ENCODE measurements around the gene TBX21.

- TF ChIP-seq REST (IDR thresholded peaks at IDR 0.05; ENCODE audit: insufficient read depth in 1 of 2, low read depth in 2 of 2, low read length in 2 of 2) (no peak), TAF1 (IDR thresholded peaks at IDR 0.05; ENCODE audit: borderline replicate concordance, insufficient read depth, low read length) (no peak), POLR2AphosphoS5 (IDR thresholded peaks at IDR 0.05; ENCODE audit: low read depth, low read length) (no peak), SIN3A (IDR thresholded peaks at IDR 0.05; ENCODE audit: borderline replicate concordance, insufficient read depth, low read length) (no peak), FOXP2 (optimal IDR thresholded peaks at IDR 0.05; ENCODE audit: borderline replicate concordance, extremely low read depth, extremely low read length, insufficient read depth) (no peak)
Observed at GRCh38 chr17:47774987-47775580, 42.0 kb downstream of the TBX21 start.
